ENCODE data around the gene FIZ1.

FIZ1 gene

GRCh38 chr19:55641426-55642152, 42.3 kb upstream of the FIZ1 start:
- POLR2A ChIA-PET, result interaction anchor here (0.7 kb wide), 1 partner anchor 672 kb away, joined by 4 read pairs; no protein-coding TSS in a partner anchor
- CTCF ChIA-PET, result interaction anchor here (1.9 to 5.0 kb wide), 3 partner anchors 8 to 13 kb away, joined by 9 to 31 read pairs (median 10); partner anchors contain the start of gene U2AF2
- peak; percentile 42 for DNase-seq (ENCODE audit: extremely low spot score)
- no peak for TF ChIP-seq CTCF (IDR thresholded peaks at IDR 0.05; ENCODE audit: control extremely low read depth, extremely low read depth, low read depth, missing control alignments)

GRCh38 chr19:55640577-55641425, 41.5 kb upstream of the FIZ1 start, which contains the start of gene ZNF580:
Gene ZNF580, plus strand, starts transcription at chr19:55641002. Its CDS starts 1,507 bp downstream, at chr19:55642509.
- ChIA-PET POLR2A (interaction anchor here (0.6 to 0.7 kb wide), 2 partner anchors 238 to 673 kb away, joined by 4 read pairs; no protein-coding TSS in a partner anchor), CTCF (interaction anchor here (0.6 to 2.2 kb wide), 2 partner anchors 14 to 500 kb away, joined by 3 to 10 read pairs; partner anchors contain the start of gene U2AF2)
- no peak for TF ChIP-seq CTCF (IDR thresholded peaks at IDR 0.05; ENCODE audit: control extremely low read depth, extremely low read depth, low read depth, missing control alignments)

GRCh38 chr19:55640043-55640576, 40.8 kb upstream of the FIZ1 start:
- CTCF ChIA-PET, result interaction anchor here (0.6 to 2.2 kb wide), 3 partner anchors 14 to 499 kb away, joined by 3 to 10 read pairs (median 3); partner anchors contain the start of gene U2AF2
- DNase-seq (ENCODE audit: extremely low spot score), result peak; percentile 60
- TF ChIP-seq CTCF (IDR thresholded peaks at IDR 0.05; ENCODE audit: control extremely low read depth, extremely low read depth, low read depth, missing control alignments), result peak; percentile 68
- POLR2A ChIA-PET, result interaction anchor here (0.6 kb wide), 1 partner anchor 238 kb away, joined by 4 read pairs; no protein-coding TSS in a partner anchor

More at GRCh38 chr19:55640577-55641425, 41.5 kb upstream of the FIZ1 start, which contains the start of gene ZNF580:
- DNase-seq (ENCODE audit: extremely low spot score), result peak; percentile 73

GRCh38 chr19:55638864-55639359, 39.6 kb upstream of the FIZ1 start:
- TF ChIP-seq CTCF (IDR thresholded peaks at IDR 0.05; ENCODE audit: control extremely low read depth, extremely low read depth, low read depth, missing control alignments), result peak; percentile 43
- no peak for DNase-seq (ENCODE audit: extremely low spot score)
- ChIA-PET POLR2A (interaction anchor here (0.6 kb wide), 1 partner anchor 16 kb away, joined by 7 read pairs; no protein-coding TSS in a partner anchor), CTCF (interaction anchor here (1.3 to 9.0 kb wide), 6 partner anchors 8 to 694 kb away, joined by 3 to 84 read pairs (median 4); partner anchors contain the start of genes CCDC106 and U2AF2)

- TF ChIP-seq CTCF (IDR thresholded peaks at IDR 0.05; ENCODE audit: control extremely low read depth, extremely low read depth, low read depth, missing control alignments), result no peak
- ChIA-PET CTCF (interaction anchor here (0.7 to 9.0 kb wide), 10 partner anchors 10 to 672 kb away, joined by 3 to 84 read pairs (median 4); partner anchors contain the start of genes CCDC106, NAT14, U2AF2 and ZNF865), POLR2A (interaction anchor here (0.7 to 2.7 kb wide), 5 partner anchors 10 to 172 kb away, joined by 3 to 8 read pairs (median 4); partner anchors contain the start of gene CCDC106)
- DNase-seq (ENCODE audit: extremely low spot score), result no peak
Observed at GRCh38 chr19:55637534-55637933, 38.2 kb upstream of the FIZ1 start.

Data from GM10248 (cell line).